Purkinje cell (primary cell): ENCODE measurements around the gene MIA3. TPM values are rescaled to one million over a fixed set of nuclear protein-coding genes. Genes with fewer than 3 reads are reported as not detected.

Source experiments
- polyA plus RNA-seq: library from polyadenylated mRNA; unstranded; fragments of >200 nt; fragmentation: Nextera tagmentation; gene quantifications from 2 replicates; pipeline ENCODE4 v1.2.1, GENCODE V29; 2014

The MIA3 gene, protein sequence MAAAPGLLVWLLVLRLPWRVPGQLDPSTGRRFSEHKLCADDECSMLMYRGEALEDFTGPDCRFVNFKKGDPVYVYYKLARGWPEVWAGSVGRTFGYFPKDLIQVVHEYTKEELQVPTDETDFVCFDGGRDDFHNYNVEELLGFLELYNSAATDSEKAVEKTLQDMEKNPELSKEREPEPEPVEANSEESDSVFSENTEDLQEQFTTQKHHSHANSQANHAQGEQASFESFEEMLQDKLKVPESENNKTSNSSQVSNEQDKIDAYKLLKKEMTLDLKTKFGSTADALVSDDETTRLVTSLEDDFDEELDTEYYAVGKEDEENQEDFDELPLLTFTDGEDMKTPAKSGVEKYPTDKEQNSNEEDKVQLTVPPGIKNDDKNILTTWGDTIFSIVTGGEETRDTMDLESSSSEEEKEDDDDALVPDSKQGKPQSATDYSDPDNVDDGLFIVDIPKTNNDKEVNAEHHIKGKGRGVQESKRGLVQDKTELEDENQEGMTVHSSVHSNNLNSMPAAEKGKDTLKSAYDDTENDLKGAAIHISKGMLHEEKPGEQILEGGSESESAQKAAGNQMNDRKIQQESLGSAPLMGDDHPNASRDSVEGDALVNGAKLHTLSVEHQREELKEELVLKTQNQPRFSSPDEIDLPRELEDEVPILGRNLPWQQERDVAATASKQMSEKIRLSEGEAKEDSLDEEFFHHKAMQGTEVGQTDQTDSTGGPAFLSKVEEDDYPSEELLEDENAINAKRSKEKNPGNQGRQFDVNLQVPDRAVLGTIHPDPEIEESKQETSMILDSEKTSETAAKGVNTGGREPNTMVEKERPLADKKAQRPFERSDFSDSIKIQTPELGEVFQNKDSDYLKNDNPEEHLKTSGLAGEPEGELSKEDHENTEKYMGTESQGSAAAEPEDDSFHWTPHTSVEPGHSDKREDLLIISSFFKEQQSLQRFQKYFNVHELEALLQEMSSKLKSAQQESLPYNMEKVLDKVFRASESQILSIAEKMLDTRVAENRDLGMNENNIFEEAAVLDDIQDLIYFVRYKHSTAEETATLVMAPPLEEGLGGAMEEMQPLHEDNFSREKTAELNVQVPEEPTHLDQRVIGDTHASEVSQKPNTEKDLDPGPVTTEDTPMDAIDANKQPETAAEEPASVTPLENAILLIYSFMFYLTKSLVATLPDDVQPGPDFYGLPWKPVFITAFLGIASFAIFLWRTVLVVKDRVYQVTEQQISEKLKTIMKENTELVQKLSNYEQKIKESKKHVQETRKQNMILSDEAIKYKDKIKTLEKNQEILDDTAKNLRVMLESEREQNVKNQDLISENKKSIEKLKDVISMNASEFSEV (N-terminal part only)
- 66.4 and 97.7 TPM in 2 replicates for polyA plus RNA-seq

GRCh38 chr1:222618001-222618879 lies at the start of gene MIA3:
Gene MIA3 (plus strand): TSS chr1:222618097. CDS start chr1:222618111, 14 bp downstream.

GRCh38 chr1:222589462-222590302 lies 28.2 kb upstream of the MIA3 start, which contains the start of gene TAF1A:
Gene TAF1A (minus strand): TSS chr1:222589933.

DNA sequence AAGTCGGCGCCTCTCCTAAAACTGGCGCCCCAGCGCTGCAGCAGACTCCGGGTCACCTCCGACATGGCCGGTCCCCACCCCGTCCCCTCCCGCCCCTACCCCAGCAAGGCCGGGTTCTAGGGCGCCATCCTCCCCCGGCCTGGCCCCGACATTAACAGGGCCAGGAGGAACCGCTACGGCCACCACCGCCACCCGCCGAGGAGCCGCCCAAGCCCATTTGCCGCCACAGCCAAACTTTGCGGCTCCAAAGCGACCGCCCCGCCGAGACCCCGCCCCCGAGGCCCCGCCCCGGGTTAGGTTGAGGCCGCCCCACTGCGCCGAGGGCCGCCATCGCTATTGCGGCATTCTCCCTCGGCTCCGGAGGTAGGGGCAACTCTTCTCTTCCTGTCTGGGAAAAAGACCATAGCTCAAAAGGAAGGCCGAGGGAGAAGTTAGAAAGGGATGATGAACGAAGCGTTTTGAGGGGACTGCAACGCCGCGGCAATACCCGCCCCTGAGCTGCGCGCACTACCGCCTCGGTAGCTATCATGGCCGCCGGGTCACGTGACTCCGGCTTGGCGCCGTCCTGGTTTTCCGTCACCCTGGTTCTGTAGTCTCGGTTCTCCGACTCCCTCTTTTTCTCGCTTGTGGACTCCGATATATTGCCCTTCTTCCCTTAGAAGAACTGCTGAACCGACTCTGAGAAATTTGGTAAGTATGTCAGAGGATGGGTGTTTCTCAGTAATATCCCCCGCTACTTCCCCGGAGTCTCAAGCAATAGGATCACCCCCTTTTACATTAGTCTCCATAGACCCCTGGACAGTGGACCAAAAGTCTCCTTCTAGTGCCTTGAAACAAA lies 94.6 kb downstream of the MIA3 start, which contains the start of the genes AIDA and BROX:
AIDA (minus strand) TSS at position 239 of the 838 bp plus-strand sequence; CDS start at position 65, 174 bp downstream.
BROX (plus strand) TSS at position 312 of the 838 bp plus-strand sequence. CDS start 3,136 bp downstream, outside the sequence.

Other genes starting within 250 kb of the MIA3 start
- gene HHIPL2, start 70.0 kb upstream of the MIA3 start, polyA plus RNA-seq = not detected in 2 replicates
- 4.3 and 10.0 TPM in 2 replicates for gene TAF1A, start 28.2 kb upstream of the MIA3 start, polyA plus RNA-seq
- 26.6 and 32.1 TPM in 2 replicates for gene AIDA, start 94.4 kb downstream of the MIA3 start, polyA plus RNA-seq
- gene BROX, start 94.5 kb downstream of the MIA3 start, polyA plus RNA-seq = 34.6 and 56.2 TPM in 2 replicates
- 1.0 and 1.9 TPM in 2 replicates for gene FAM177B, start 119.1 kb downstream of the MIA3 start, polyA plus RNA-seq
- gene DISP1, start 196.9 kb downstream of the MIA3 start, polyA plus RNA-seq = 1.7 and 2.3 TPM in 2 replicates